PC-3 (cell line): ENCODE results near the gene OLFM3. TPM values are rescaled to one million over a fixed set of nuclear protein-coding genes. Genes with fewer than 3 reads are reported as not detected.

ENCODE experiments used
- ATAC-seq: fragments of 200-7000 bp; cut with Tn5 transposase; 2 replicates; pipeline ENCODE4 v1.9.1; 2020; ENCODE audit warnings: mild to moderate bottlenecking, moderate library complexity
- Bru-seq: library from RNA; stranded (reverse); fragments of 400-500 nt; gene quantifications from one replicate; lab custom pipeline; 2021; lab: Mats Ljungman, UMichigan
- BruChase-seq, 2 experiments: library from RNA; stranded (reverse); fragments of 400-500 nt; gene quantifications; one replicate each; lab custom pipeline; 2021; lab: Mats Ljungman, UMichigan
- BruUV-seq: library from RNA; stranded (reverse); fragments of 400-500 nt; replicated peaks from 2 replicates; lab custom pipeline; 2021; lab: Mats Ljungman, UMichigan
- CTCF ChIA-PET: fragments of 300-600 bp; sonication (Branson Sonifier 250); formaldehyde crosslinking; loops from one replicate; lab custom pipeline; 2022; ENCODE audit warnings: antibody characterized with exemption; lab: Charles Lee
- POLR2A ChIA-PET: fragments of 300-600 bp; sonication (Branson Sonifier 250); formaldehyde crosslinking; loops from one replicate; lab custom pipeline; 2022; ENCODE audit warnings: antibody characterized with exemption; ENCODE audit not compliant: unreplicated experiment; lab: Charles Lee
- DNase-seq: peaks from one replicate; pipeline ENCODE4 v3.0.0-alpha.2; 2015
- H2AFZ ChIP-seq: fragments of 300-600 bp; sonication (generic); 2 replicates; pipeline ENCODE4 v1.6.0; 2016; ENCODE audit warnings: antibody characterized with exemption, low read length
- H3F3A ChIP-seq: fragments of 300-600 bp; sonication (generic); one replicate; pipeline ENCODE4 v1.6.0; 2017; ENCODE audit warnings: antibody characterized with exemption, low read length, control low read depth, mild to moderate bottlenecking; ENCODE audit not compliant: unreplicated experiment
- H3K27ac ChIP-seq: fragments of 300-600 bp; sonication (generic); 2 replicates; pipeline ENCODE4 v1.5.1; 2016; ENCODE audit warnings: mild to moderate bottlenecking, low read length
- H3K27me3 ChIP-seq: fragments of 300-600 bp; sonication (generic); 2 replicates; pipeline ENCODE4 v1.6.1; 2016; ENCODE audit warnings: low read length, mixed read lengths
- H3K36me3 ChIP-seq: fragments of 300-600 bp; sonication (generic); 2 replicates; pipeline ENCODE4 v1.6.1; 2016; ENCODE audit warnings: low read depth, mixed run types, low read length, mixed read lengths
- H3K4me1 ChIP-seq: fragments of 300-600 bp; sonication (generic); 2 replicates; pipeline ENCODE4 v1.5.1; 2016; ENCODE audit warnings: low read length; ENCODE audit not compliant: insufficient read depth
- H3K4me2 ChIP-seq: fragments of 300-600 bp; sonication (generic); 2 replicates; pipeline ENCODE4 v1.6.0; 2016; ENCODE audit warnings: low read length
- H3K4me3 ChIP-seq: fragments of 300-600 bp; sonication (generic); 2 replicates; pipeline ENCODE4 v1.5.1; 2016; ENCODE audit warnings: mild to moderate bottlenecking, low read length, mixed read lengths
- H3K79me2 ChIP-seq: fragments of 300-600 bp; sonication (generic); 2 replicates; pipeline ENCODE4 v1.6.1; 2017; ENCODE audit warnings: low read length, mixed read lengths
- H3K9ac ChIP-seq: fragments of 300-600 bp; sonication (generic); 2 replicates; pipeline ENCODE4 v1.6.0; 2016; ENCODE audit warnings: mild to moderate bottlenecking, low read length
- H3K9me2 ChIP-seq: fragments of 300-600 bp; sonication (generic); replicated peaks from 2 replicates; pipeline ENCODE4 v1.6.1; 2016; ENCODE audit warnings: mixed run types, low read length, mixed read lengths
- H3K9me3 ChIP-seq: fragments of 300-600 bp; sonication (generic); 2 replicates; pipeline ENCODE4 v1.6.1; 2016; ENCODE audit warnings: low read length, mixed read lengths
- H4K20me1 ChIP-seq: fragments of 300-600 bp; sonication (generic); 2 replicates; pipeline ENCODE4 v1.6.1; 2016; ENCODE audit warnings: low read length, mixed read lengths
- EZH2 ChIP-seq: fragments of 300-600 bp; sonication (generic); IDR thresholded peaks from one replicate; pipeline ENCODE4 v1.6.1; 2017; ENCODE audit warnings: antibody characterized with exemption, mild to moderate bottlenecking, low read length; ENCODE audit not compliant: unreplicated experiment
- EZH2phosphoT487 ChIP-seq: fragments of 300-600 bp; sonication (generic); IDR thresholded peaks from 2 replicates; pipeline ENCODE4 v1.6.1; 2018; ENCODE audit warnings: mild to moderate bottlenecking, antibody characterized with exemption, low read length, borderline replicate concordance
- intact Hi-C: fragments of 100-400 bp; cut with micrococcal nuclease; formaldehyde crosslinking; loops from 2 replicates; pipeline ENCODE4 v1.9.0; 2023
- long read RNA-seq: library from polyadenylated mRNA; unstranded; transcript quantifications from one replicate; pipeline ENCODE4 v2.0.0, GENCODE V29; 2021; ENCODE audit not compliant: unreplicated experiment
- total RNA-seq: library from RNA; depleted of rRNA; stranded (reverse); fragments of >200 nt; gene quantifications from 2 replicates; pipeline ENCODE4 v1.2.3, GENCODE V29; 2014; rRNA removed
- TF ChIP-seq, protein P1 (sequence below): fragments of 300-600 bp; sonication (generic); conservative IDR thresholded peaks from 2 replicates; pipeline ENCODE4 v1.5.1; 2017; ENCODE audit warnings: antibody characterized with exemption, low read depth, mild to moderate bottlenecking, low read length

The OLFM3 gene
- not detected in 2 replicates for total RNA-seq
- percentile 0 among the genes with signal in this experiment for Bru-seq, nascent RNA
- not detected for BruChase-seq, experiment 1, labeled RNA remaining after a 6-hour chase
- BruChase-seq, experiment 2, labeled RNA remaining after a 2-hour chase: not detected
- long read RNA-seq: 0 reads

DNA sequence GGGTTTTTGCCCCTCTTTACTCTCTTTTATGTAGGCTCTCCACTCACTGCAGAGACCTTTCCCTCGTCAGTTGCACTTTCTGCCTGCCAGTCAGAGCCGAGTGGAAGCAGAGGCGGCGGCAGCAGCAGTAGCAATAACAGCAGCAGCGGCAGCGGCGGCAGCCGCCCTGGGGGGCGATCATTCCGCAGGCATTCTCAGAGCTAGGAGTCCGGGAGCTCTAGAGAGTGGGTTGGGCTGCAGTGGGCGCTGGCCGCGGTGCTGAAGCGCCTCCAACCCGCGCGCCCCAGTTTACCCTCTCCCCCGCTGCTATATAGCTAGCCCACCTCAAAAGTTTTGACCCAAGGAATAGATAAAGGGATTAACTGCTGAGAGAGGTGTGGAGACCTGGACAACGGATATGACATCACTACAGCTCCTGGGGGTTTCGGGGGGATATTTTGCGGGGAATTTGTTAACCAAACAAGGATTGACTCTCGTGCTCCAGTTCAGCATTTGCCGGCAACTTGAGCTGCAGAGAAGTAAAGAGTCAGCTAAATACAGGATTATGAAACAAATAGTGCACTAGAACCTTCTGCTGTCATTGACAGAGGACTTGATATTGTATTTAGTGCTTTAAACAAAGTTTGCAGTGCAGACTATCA is at the start of gene OLFM3:
OLFM3 (minus strand) TSS at position 102 of the 641 bp plus-strand sequence.
- Histone ChIP-seq H3K4me3 (no peak within 1 kb of the TSS), H3K79me2 (no peaks in the 10 kb centered on the region), H3F3A (no peaks in the 10 kb centered on the region), H4K20me1 (no peaks in the 10 kb centered on the region), H3K4me1 (no peaks in the 10 kb centered on the region), H3K36me3 (no peaks in the 10 kb centered on the region), H3K9me2 (no peaks in the 10 kb centered on the region), H3K9me3 (no peaks in the 10 kb centered on the region), H2AFZ (no peak within 1 kb of the TSS), H3K27me3 (peaks cover 24% of the 10 kb centered on the region), H3K4me2 (no peak within 1 kb of the TSS), H3K9ac (no peak within 1 kb of the TSS), H3K27ac (no peak within 1 kb of the TSS)
- DNase-seq: no peak
- intact Hi-C loops: loop anchor here (10.0 kb wide), 1 partner anchor 198 kb away; no protein-coding TSS in a partner anchor
- TF ChIP-seq EZH2phosphoT487: no peak
- ChIA-PET POLR2A (no interaction called here), CTCF (no interaction called here)
- BruUV-seq: no TSS peak
- ATAC-seq: no peak

DNA sequence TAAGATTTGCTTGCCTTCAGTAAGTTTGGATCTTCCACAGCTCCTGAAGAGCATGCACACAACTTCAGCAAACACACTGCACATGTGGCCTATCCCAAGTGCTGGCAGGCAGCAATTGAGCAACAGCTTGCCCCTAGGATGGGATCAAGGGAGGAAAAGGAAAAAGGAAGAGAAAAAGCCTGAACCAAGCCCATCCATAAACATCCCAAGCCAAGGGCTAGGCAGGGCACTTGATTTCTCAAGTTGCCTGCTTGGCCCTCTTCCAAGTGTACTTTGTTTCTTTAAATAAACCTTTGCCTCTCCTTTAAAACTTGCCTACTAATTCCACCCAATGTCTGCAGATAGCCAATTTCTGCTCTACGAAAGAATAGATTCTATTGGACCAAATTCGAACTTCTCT is 49.0 kb upstream of the OLFM3 start:
- Histone ChIP-seq H3K4me2 (no peak overlapping the region), H3K9ac (no peak overlapping the region), H3K9me2 (no peaks in the 10 kb centered on the region), H4K20me1 (no peaks in the 10 kb centered on the region), H3K36me3 (no peaks in the 10 kb centered on the region), H3K27ac (no peak overlapping the region), H3K9me3 (no peaks in the 10 kb centered on the region), H3K27me3 (no peaks in the 10 kb centered on the region), H3K79me2 (no peaks in the 10 kb centered on the region), H2AFZ (no peak overlapping the region), H3K4me1 (no peaks in the 10 kb centered on the region), H3F3A (no peaks in the 10 kb centered on the region), H3K4me3 (no peak overlapping the region)
- CTCF ChIA-PET: no interaction called here
- no TSS peak for BruUV-seq
- DNase-seq (peak; percentile 6), ATAC-seq (no peak)
- no peak for TF ChIP-seq EZH2
- TF ChIP-seq, protein P1, sequence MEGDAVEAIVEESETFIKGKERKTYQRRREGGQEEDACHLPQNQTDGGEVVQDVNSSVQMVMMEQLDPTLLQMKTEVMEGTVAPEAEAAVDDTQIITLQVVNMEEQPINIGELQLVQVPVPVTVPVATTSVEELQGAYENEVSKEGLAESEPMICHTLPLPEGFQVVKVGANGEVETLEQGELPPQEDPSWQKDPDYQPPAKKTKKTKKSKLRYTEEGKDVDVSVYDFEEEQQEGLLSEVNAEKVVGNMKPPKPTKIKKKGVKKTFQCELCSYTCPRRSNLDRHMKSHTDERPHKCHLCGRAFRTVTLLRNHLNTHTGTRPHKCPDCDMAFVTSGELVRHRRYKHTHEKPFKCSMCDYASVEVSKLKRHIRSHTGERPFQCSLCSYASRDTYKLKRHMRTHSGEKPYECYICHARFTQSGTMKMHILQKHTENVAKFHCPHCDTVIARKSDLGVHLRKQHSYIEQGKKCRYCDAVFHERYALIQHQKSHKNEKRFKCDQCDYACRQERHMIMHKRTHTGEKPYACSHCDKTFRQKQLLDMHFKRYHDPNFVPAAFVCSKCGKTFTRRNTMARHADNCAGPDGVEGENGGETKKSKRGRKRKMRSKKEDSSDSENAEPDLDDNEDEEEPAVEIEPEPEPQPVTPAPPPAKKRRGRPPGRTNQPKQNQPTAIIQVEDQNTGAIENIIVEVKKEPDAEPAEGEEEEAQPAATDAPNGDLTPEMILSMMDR: no peak
- TF ChIP-seq EZH2phosphoT487: no peak
- POLR2A ChIA-PET: no interaction called here
- intact Hi-C loops: no loop called here

DNA sequence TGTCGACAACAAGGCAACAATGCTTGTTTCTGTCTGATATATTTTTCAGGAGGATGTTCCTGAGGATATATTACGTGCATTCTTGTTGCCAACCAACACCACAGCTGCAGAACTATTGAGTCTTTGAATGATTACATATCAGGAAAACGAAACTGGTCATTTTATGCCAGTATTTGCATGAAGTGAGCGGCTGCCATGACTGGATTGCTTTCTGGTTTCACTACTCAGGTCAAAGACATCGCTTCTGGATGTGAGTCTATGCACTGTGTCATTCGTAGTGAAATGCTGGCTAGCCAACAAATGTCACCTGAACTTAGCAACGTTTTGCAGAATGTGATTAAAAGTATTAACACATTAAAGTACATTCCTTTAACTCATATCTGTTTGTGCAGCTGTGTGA is 35.8 kb upstream of the OLFM3 start:
- no TSS peak for BruUV-seq

More for the DNA sequence above, 35.8 kb upstream of the OLFM3 start:
- ATAC-seq: no peak
- H2AFZ ChIP-seq: no peak overlapping the region
- no peak for TF ChIP-seq EZH2
- TF ChIP-seq, protein P1: no peak
- TF ChIP-seq EZH2phosphoT487: no peak
- POLR2A ChIA-PET: no interaction called here
- H3K27ac ChIP-seq: no peak overlapping the region
- no peak overlapping the region for H3K4me3 ChIP-seq
- no peak overlapping the region for H3K4me2 ChIP-seq
- H3K4me1 ChIP-seq: no peaks in the 10 kb centered on the region
- H4K20me1 ChIP-seq: no peaks in the 10 kb centered on the region
- intact Hi-C loops: no loop called here
- H3K79me2 ChIP-seq: no peaks in the 10 kb centered on the region
- H3K27me3 ChIP-seq: peaks cover 32% of the 10 kb centered on the region; the same call in 1 of the 2 replicates
- no peaks in the 10 kb centered on the region for H3K36me3 ChIP-seq
- no peak for DNase-seq
- no peak overlapping the region for H3K9ac ChIP-seq
- H3K9me3 ChIP-seq: no peaks in the 10 kb centered on the region
- CTCF ChIA-PET: no interaction called here
- H3K9me2 ChIP-seq: no peaks in the 10 kb centered on the region
- H3F3A ChIP-seq: no peaks in the 10 kb centered on the region
